Endothelial cell (in vitro differentiated cells): ENCODE measurements around the gene TBX6. TPM values are rescaled to one million over a fixed set of nuclear protein-coding genes. Genes with fewer than 3 reads are reported as not detected.

Experiments used
- DNase-seq: peaks from one replicate; pipeline ENCODE4 v3.0.0; 2021; ENCODE audit warnings: low spot score
- H3K27ac Mint-ChIP-seq: one replicate; pipeline ENCODE4 v1.8.0; 2021; ENCODE audit warnings: mixed read lengths, inconsistent platforms; ENCODE audit not compliant: unreplicated experiment
- H3K27me3 Mint-ChIP-seq: one replicate; pipeline ENCODE4 v1.8.0; 2021; ENCODE audit warnings: mild to moderate bottlenecking, moderate library complexity, mixed read lengths, inconsistent platforms; ENCODE audit not compliant: unreplicated experiment
- H3K36me3 Mint-ChIP-seq: one replicate; pipeline ENCODE4 v1.8.0; 2021; ENCODE audit warnings: mild to moderate bottlenecking, low read depth, mixed read lengths, inconsistent platforms; ENCODE audit not compliant: unreplicated experiment
- H3K4me1 Mint-ChIP-seq: one replicate; pipeline ENCODE4 v1.8.0; 2021; ENCODE audit warnings: mild to moderate bottlenecking, mixed read lengths, inconsistent platforms; ENCODE audit not compliant: unreplicated experiment
- H3K4me3 Mint-ChIP-seq: one replicate; pipeline ENCODE4 v1.8.0; 2021; ENCODE audit warnings: mild to moderate bottlenecking, mixed read lengths, inconsistent platforms; ENCODE audit not compliant: unreplicated experiment
- H3K9me3 Mint-ChIP-seq: one replicate; pipeline ENCODE4 v1.8.0; 2021; ENCODE audit warnings: mixed read lengths, inconsistent platforms; ENCODE audit not compliant: unreplicated experiment
- CTCF ChIP-seq: fragments of 200-600 bp; sonication (generic); IDR thresholded peaks from one replicate; pipeline ENCODE4 v1.5.0; 2021; ENCODE audit warnings: antibody characterized with exemption; ENCODE audit not compliant: unreplicated experiment
- total RNA-seq: library from RNA; stranded (reverse); fragmentation: NEBNext Ultra II Directional; extraction: Animal tissue kit (Norgen Biotek cat#: 25700); gene quantifications from one replicate; pipeline ENCODE4 v1.2.1, GENCODE V29; 2021; ENCODE audit not compliant: unreplicated experiment

The TBX6 gene
- total RNA-seq, 1 donor from 2014 or later: 2.6 TPM

- Mint-ChIP-seq H3K36me3 (peaks cover 34% of the 10 kb centered on the region), H3K27me3 (peaks cover 12% of the 10 kb centered on the region), H3K4me1 (peaks cover 20% of the 10 kb centered on the region), H3K4me3 (peak overlapping the region; percentile 83), H3K27ac (peak overlapping the region; percentile 83), H3K9me3 (peaks cover 19% of the 10 kb centered on the region)
- DNase-seq: no peak
- no peak for TF ChIP-seq CTCF
These were observed 3.7 kb upstream of the TBX6 start for GRCh38 chr16:30095166-30096078.

- H3K36me3 Mint-ChIP-seq: peaks cover 33% of the 10 kb centered on the region
- H3K27ac Mint-ChIP-seq: peak overlapping the region; percentile 1
These were observed 2.9 kb upstream of the TBX6 start for GRCh38 chr16:30094541-30095165.

GRCh38 chr16:30092373-30093010, 768 bp upstream of the TBX6 start:
- Mint-ChIP-seq H3K4me1 (peaks cover 18% of the 10 kb centered on the region), H3K27ac (peak overlapping the region; percentile 97), H3K9me3 (peaks cover 8% of the 10 kb centered on the region), H3K27me3 (peaks cover 17% of the 10 kb centered on the region), H3K36me3 (peaks cover 20% of the 10 kb centered on the region), H3K4me3 (peak overlapping the region; percentile 84)
- DNase-seq: peak; percentile 92
- no peak for TF ChIP-seq CTCF

More at GRCh38 chr16:30094541-30095165, 2.9 kb upstream of the TBX6 start:
- Mint-ChIP-seq H3K4me3 (peak overlapping the region; percentile 67), H3K4me1 (peaks cover 25% of the 10 kb centered on the region), H3K9me3 (peaks cover 19% of the 10 kb centered on the region), H3K27me3 (peaks cover 12% of the 10 kb centered on the region)
- TF ChIP-seq CTCF: no peak
- no peak for DNase-seq

- Mint-ChIP-seq H3K36me3 (peaks cover 20% of the 10 kb centered on the region), H3K27ac (no peak overlapping the region), H3K4me3 (no peak overlapping the region), H3K4me1 (peaks cover 16% of the 10 kb centered on the region), H3K9me3 (no peaks in the 10 kb centered on the region), H3K27me3 (peaks cover 18% of the 10 kb centered on the region)
- DNase-seq: no peak
- TF ChIP-seq CTCF: no peak
These were observed 953 bp downstream of the TBX6 start for GRCh38 chr16:30090610-30091331.
